Effector CD8-positive, alpha-beta T cell (primary cell): ENCODE measurements around the gene PLXNB2.
"Not testable (repeated sequence)": the region's sequence is repeated elsewhere in the genome, so short reads cannot be mapped to it uniquely, and the experiment has no call there.

Experiments
- DNase-seq: peaks from one replicate; lab custom pipeline; 2025; lab: John Stamatoyannopoulos, UW
- total RNA-seq, 4 experiments: gene quantifications; one replicate each; lab custom pipeline; 2026; lab: John Stamatoyannopoulos, UW

PLXNB2 gene
- 1.4 to 10.9 (median 3.6) reads per million in 4 experiments for total RNA-seq

GRCh38 chr22:50306753-50307749, at the start of gene PLXNB2:
Gene PLXNB2, minus strand, starts transcription at chr22:50307646. Its CDS starts 17,062 bp downstream, at chr22:50290584.
- DNase-seq, result no peak

- DNase-seq, result no peak
Measured at GRCh38 chr22:50357222-50357621, 49.8 kb upstream of the PLXNB2 start.

GRCh38 chr22:50356186-50356585, 48.7 kb upstream of the PLXNB2 start:
- no peak for DNase-seq

GRCh38 chr22:50348058-50348457, 40.6 kb upstream of the PLXNB2 start:
- DNase-seq, result no peak

GRCh38 chr22:50347157-50347556, 39.7 kb upstream of the PLXNB2 start:
- no peak for DNase-seq

GRCh38 chr22:50346470-50346869, 39.0 kb upstream of the PLXNB2 start:
- no peak for DNase-seq

GRCh38 chr22:50343541-50343935, 36.1 kb upstream of the PLXNB2 start:
- DNase-seq, result no peak

- peak; percentile 84 for DNase-seq
Measured at GRCh38 chr22:50342651-50343540, 35.5 kb upstream of the PLXNB2 start, which contains the start of gene PPP6R2. Gene PPP6R2, plus strand, starts transcription at chr22:50343327. Its CDS starts 50,582 bp downstream, at chr22:50393909.

- peak; percentile 80 for DNase-seq
Measured at GRCh38 chr22:50341977-50342650, 34.7 kb upstream of the PLXNB2 start.

GRCh38 chr22:50339945-50340879, 32.8 kb upstream of the PLXNB2 start:
- no peak for DNase-seq

GRCh38 chr22:50338860-50339462, 31.5 kb upstream of the PLXNB2 start:
- DNase-seq, result no peak

GRCh38 chr22:50338042-50338573, 30.7 kb upstream of the PLXNB2 start:
- DNase-seq, result no peak

- DNase-seq, result no peak
Measured at GRCh38 chr22:50337262-50338041, 30.0 kb upstream of the PLXNB2 start.

GRCh38 chr22:50334433-50334832, 27.0 kb upstream of the PLXNB2 start:
- not testable (repeated sequence) for DNase-seq

- no peak for DNase-seq
Measured at GRCh38 chr22:50329236-50329635, 21.8 kb upstream of the PLXNB2 start.

- no peak for DNase-seq
Measured at GRCh38 chr22:50327711-50328019, 20.2 kb upstream of the PLXNB2 start.

GRCh38 chr22:50326956-50327710, 19.7 kb upstream of the PLXNB2 start, which contains the start of gene DENND6B:
Gene DENND6B, minus strand, starts transcription at chr22:50327012. Its CDS starts 24 bp downstream, at chr22:50326988.
- DNase-seq, result peak; percentile 43
